A673 (cell line): Measurements from ENCODE around the gene PLB1. TPM values are rescaled to one million over a fixed set of nuclear protein-coding genes. Genes with fewer than 3 reads are reported as not detected.

ENCODE experiments used
- BruUV-seq: library from RNA; stranded (reverse); fragments of 400-500 nt; replicated peaks from 2 replicates; lab custom pipeline; 2021; lab: Mats Ljungman, UMichigan
- CTCF ChIA-PET: fragments of 300-600 bp; sonication (Branson Sonifier 250); formaldehyde crosslinking; loops from one replicate; lab custom pipeline; 2022; ENCODE audit warnings: antibody characterized with exemption; lab: Charles Lee
- POLR2A ChIA-PET: fragments of 300-600 bp; sonication (Branson Sonifier 250); formaldehyde crosslinking; loops from one replicate; lab custom pipeline; 2022; ENCODE audit warnings: antibody characterized with exemption; ENCODE audit not compliant: low non-redundant PET; lab: Charles Lee
- DNase-seq: peaks from one replicate; pipeline ENCODE4 v3.0.0-alpha.2; 2015; ENCODE audit warnings: low spot score
- H3K27ac ChIP-seq: fragments of 200-600 bp; sonication (generic); 2 replicates; pipeline ENCODE4 v1.5.1; 2016; ENCODE audit warnings: mixed run types, low read depth, mild to moderate bottlenecking, mixed read lengths, antibody characterized with exemption, low read length; ENCODE audit not compliant: poor library complexity, severe bottlenecking
- H3K27me3 ChIP-seq: fragments of 200-600 bp; sonication (generic); replicated peaks from 2 replicates; pipeline ENCODE4 v1.6.1; 2017; ENCODE audit warnings: mixed run types, low read depth, mild to moderate bottlenecking, mixed read lengths, antibody characterized with exemption, low read length; ENCODE audit not compliant: insufficient read depth, poor library complexity
- H3K36me3 ChIP-seq: fragments of 200-600 bp; sonication (generic); 2 replicates; pipeline ENCODE4 v1.6.1; 2016; ENCODE audit warnings: mixed run types, mild to moderate bottlenecking, mixed read lengths, antibody characterized with exemption, low read length; ENCODE audit not compliant: insufficient read depth, poor library complexity, severe bottlenecking
- H3K4me1 ChIP-seq: fragments of 200-600 bp; sonication (generic); 2 replicates; pipeline ENCODE4 v1.6.1; 2017; ENCODE audit warnings: mixed run types, mild to moderate bottlenecking, mixed read lengths, antibody characterized with exemption, low read length; ENCODE audit not compliant: insufficient read depth, poor library complexity, severe bottlenecking
- H3K4me3 ChIP-seq: fragments of 200-600 bp; sonication (generic); 2 replicates; pipeline ENCODE4 v1.5.1; 2016; ENCODE audit warnings: low read depth, mixed run types, mild to moderate bottlenecking, mixed read lengths, low read length; ENCODE audit not compliant: poor library complexity, severe bottlenecking
- H3K9me3 ChIP-seq: fragments of 200-600 bp; sonication (generic); 2 replicates; pipeline ENCODE4 v1.6.1; 2016; ENCODE audit warnings: mixed run types, low read depth, mild to moderate bottlenecking, mixed read lengths, antibody characterized with exemption, low read length; ENCODE audit not compliant: poor library complexity, severe bottlenecking
- CTCF ChIP-seq: fragments of 300-800, 200-600 bp; sonication (generic); conservative IDR thresholded peaks from 2 replicates; pipeline ENCODE4 v1.5.1; 2017; ENCODE audit warnings: low read depth, mild to moderate bottlenecking, antibody characterized with exemption, low read length, moderate library complexity, mixed read lengths
- EZH2 ChIP-seq: fragments of 200-600 bp; sonication (generic); IDR thresholded peaks from 2 replicates; pipeline ENCODE4 v1.6.1; 2017; ENCODE audit warnings: borderline replicate concordance, low read depth, mild to moderate bottlenecking, mixed read lengths, antibody characterized with exemption, low read length; ENCODE audit not compliant: poor library complexity, severe bottlenecking
- intact Hi-C: fragments of 100-400 bp; cut with micrococcal nuclease; formaldehyde crosslinking; loops from one replicate; pipeline ENCODE4 v1.10.0; 2022; ENCODE audit not compliant: unreplicated experiment
- total RNA-seq: library from RNA; stranded (reverse); gene quantifications from 2 replicates; pipeline ENCODE4 v1.2.3, GENCODE V29; 2021

Gene PLB1
- total RNA-seq, 1 experiment from 2014 or later: 0.39 TPM

- no peaks in the 10 kb centered on the region for H3K9me3 ChIP-seq
- no peak for TF ChIP-seq CTCF
- ChIA-PET POLR2A (no interaction called here), CTCF (interaction anchor here (0.5 to 0.6 kb wide), 2 partner anchors 13 to 78 kb away, joined by 3 to 7 read pairs; no protein-coding TSS in a partner anchor)
- no peak for DNase-seq
- intact Hi-C loops: no loop called here
- H3K36me3 ChIP-seq: no peaks in the 10 kb centered on the region
- H3K27ac ChIP-seq: no peak overlapping the region
- H3K27me3 ChIP-seq: no peaks in the 10 kb centered on the region
- no TSS peak for BruUV-seq
- no peaks in the 10 kb centered on the region for H3K4me1 ChIP-seq
- no peak overlapping the region for H3K4me3 ChIP-seq
These were observed 6.8 kb upstream of the PLB1 start for GRCh38 chr2:28488858-28489575.

- DNase-seq: no peak
- no TSS peak for BruUV-seq
- Histone ChIP-seq H3K4me3 (no peak overlapping the region), H3K9me3 (no peaks in the 10 kb centered on the region), H3K36me3 (no peaks in the 10 kb centered on the region), H3K27ac (no peak overlapping the region), H3K4me1 (no peaks in the 10 kb centered on the region), H3K27me3 (no peaks in the 10 kb centered on the region)
- TF ChIP-seq EZH2 (no peak), CTCF (no peak)
- ChIA-PET POLR2A (no interaction called here), CTCF (no interaction called here)
- intact Hi-C loops: no loop called here
These were observed 5.3 kb upstream of the PLB1 start for GRCh38 chr2:28490558-28490957.

GRCh38 chr2:28492282-28492681, 3.6 kb upstream of the PLB1 start:
- TF ChIP-seq CTCF (no peak), EZH2 (no peak)
- DNase-seq: no peak
- ChIA-PET CTCF (no interaction called here), POLR2A (interaction anchor here (0.6 kb wide), 1 partner anchor 9 kb away, joined by 9 read pairs; no protein-coding TSS in a partner anchor)
- no TSS peak for BruUV-seq
- Histone ChIP-seq H3K9me3 (no peaks in the 10 kb centered on the region), H3K4me3 (no peak overlapping the region), H3K36me3 (no peaks in the 10 kb centered on the region), H3K27me3 (no peaks in the 10 kb centered on the region), H3K4me1 (no peaks in the 10 kb centered on the region), H3K27ac (no peak overlapping the region)
- intact Hi-C loops: no loop called here
